GM12878 (cell line): Measurements from ENCODE around the gene CSRP3. TPM values are rescaled to one million over a fixed set of nuclear protein-coding genes. Genes with fewer than 3 reads are reported as not detected.

Experiments
- ATAC-seq: fragments of 200-7000 bp; cut with Tn5 transposase; 3 replicates; pipeline ENCODE4 v1.9.1; 2020; ENCODE audit warnings: mild to moderate bottlenecking, moderate library complexity
- BruUV-seq: library from RNA; stranded (reverse); fragments of 400-500 nt; replicated peaks from 2 replicates; lab custom pipeline; 2021; lab: Mats Ljungman, UMichigan
- CTCF ChIA-PET: fragments of 300-600 bp; sonication (Branson Sonifier 250); formaldehyde crosslinking; extraction: SDS; loops from one replicate; lab custom pipeline; 2021; ENCODE audit warnings: inconsistent platforms; lab: Yijun Ruan, JAX
- POLR2A ChIA-PET: fragments of 350-600 bp; formaldehyde crosslinking; extraction: SDS; loops from one replicate; lab custom pipeline; 2021; ENCODE audit warnings: inconsistent platforms; lab: Charles Lee
- RAD21 ChIA-PET: fragments of 300-600 bp; sonication (Branson Sonifier 250); formaldehyde crosslinking; loops from one replicate; lab custom pipeline; 2023; ENCODE audit warnings: antibody characterized with exemption; ENCODE audit not compliant: unreplicated experiment; lab: Charles Lee
- SMC1A ChIA-PET: fragments of 300-600 bp; sonication (Branson Sonifier 250); formaldehyde crosslinking; loops from one replicate; lab custom pipeline; 2023; ENCODE audit not compliant: unreplicated experiment, uncharacterized antibody; lab: Charles Lee
- DNase-seq: peaks from one replicate; pipeline ENCODE4 v3.0.0-alpha.2; 2011; ENCODE audit warnings: low read depth, low spot score
- FAIRE-seq: peaks from 3 replicates; lab custom pipeline; 2011; peaks lifted over from hg19 to GRCh38; lab: Jason Lieb, UNC
- H2AFZ ChIP-seq: 2 replicates; pipeline ENCODE4 v1.6.0; 2011; ENCODE audit warnings: low read depth, low read length, control low read depth; ENCODE audit not compliant: control insufficient read depth
- H3K27ac ChIP-seq: 2 replicates; pipeline ENCODE4 v1.5.1; 2011; ENCODE audit warnings: control low read depth; ENCODE audit not compliant: control insufficient read depth, insufficient read depth
- H3K27me3 ChIP-seq, 2 experiments: replicated peaks in 1 of 2; 2 replicates each; pipeline versions ENCODE4 v1.6.0 to v1.6.1; 2011; ENCODE audit warnings: low read length in 1 of 2; ENCODE audit not compliant: control insufficient read depth in 2 of 2, insufficient read depth in 2 of 2
- H3K36me3 ChIP-seq, 2 experiments: 2 replicates each; pipeline ENCODE4 v1.5.1; 2011; ENCODE audit warnings: low read length in 1 of 2; ENCODE audit not compliant: control insufficient read depth in 2 of 2, insufficient read depth in 2 of 2
- H3K4me1 ChIP-seq: 2 replicates; pipeline ENCODE4 v1.6.1; 2011; ENCODE audit warnings: mild to moderate bottlenecking, low read length, moderate library complexity, mixed read lengths; ENCODE audit not compliant: control insufficient read depth, insufficient read depth
- H3K4me2 ChIP-seq: 2 replicates; pipeline ENCODE4 v1.6.0; 2011; ENCODE audit warnings: control low read depth; ENCODE audit not compliant: control insufficient read depth, insufficient read depth
- H3K4me3 ChIP-seq: fragments of 200-600 bp; sonication (generic); 2 replicates; pipeline ENCODE4 v1.5.1; 2016
- H3K79me2 ChIP-seq: 2 replicates; pipeline ENCODE4 v1.6.0; 2011; ENCODE audit warnings: low read length; ENCODE audit not compliant: control insufficient read depth, insufficient read depth
- H3K9ac ChIP-seq: 2 replicates; pipeline ENCODE4 v1.8.0; 2011; ENCODE audit warnings: low read length, control low read depth, mixed read lengths; ENCODE audit not compliant: control insufficient read depth, insufficient read depth
- H3K9me3 ChIP-seq: replicated peaks from 3 replicates; pipeline ENCODE4 v1.5.1; 2011; ENCODE audit warnings: mild to moderate bottlenecking, low read length; ENCODE audit not compliant: control insufficient read depth, insufficient read depth
- H4K20me1 ChIP-seq: 2 replicates; pipeline ENCODE4 v1.6.0; 2011; ENCODE audit not compliant: control insufficient read depth, insufficient read depth
- EGR1 ChIP-seq, 2 experiments: IDR thresholded peaks; 1 replicate in 1 of 2; 2 replicates in 1 of 2; pipeline ENCODE4 v1.6.1; 2011 to 2012; ENCODE audit warnings: low read depth in 2 of 2, low read length in 2 of 2, borderline replicate concordance in 1 of 2, mild to moderate bottlenecking in 1 of 2, moderate library complexity in 1 of 2
- ESRRA ChIP-seq: IDR thresholded peaks from 2 replicates; pipeline ENCODE4 v1.6.1; 2012; ENCODE audit warnings: mild to moderate bottlenecking, low read length, improper control_type of control experiment
- HCFC1 ChIP-seq: fragments of 150-350 bp; IDR thresholded peaks from 2 replicates; pipeline ENCODE4 v1.6.1; 2014; ENCODE audit warnings: low read length
- JUND ChIP-seq: IDR thresholded peaks from 2 replicates; pipeline ENCODE4 v1.6.1; 2012; ENCODE audit warnings: low read depth, mild to moderate bottlenecking, low read length, improper control_type of control experiment, moderate library complexity
- MXI1 ChIP-seq: fragments of 150-350 bp; IDR thresholded peaks from 2 replicates; pipeline ENCODE4 v1.6.1; 2011; ENCODE audit warnings: low read depth, mild to moderate bottlenecking, inconsistent platforms, low read length, improper control_type of control experiment
- NFYB ChIP-seq: IDR thresholded peaks from 2 replicates; pipeline ENCODE4 v1.6.1; 2011; ENCODE audit warnings: low read depth, mild to moderate bottlenecking, low read length, improper control_type of control experiment, moderate library complexity; ENCODE audit not compliant: insufficient read depth
- NR2C1 ChIP-seq: fragments of 450-650 bp; IDR thresholded peaks from 2 replicates; pipeline ENCODE4 v1.6.1; 2017; ENCODE audit warnings: antibody characterized with exemption, mild to moderate bottlenecking, moderate library complexity
- NR2F1 ChIP-seq: fragments of 450-650 bp; conservative IDR thresholded peaks from 2 replicates; pipeline ENCODE4 v1.6.1; 2017; ENCODE audit warnings: mild to moderate bottlenecking
- POLR2AphosphoS2 ChIP-seq: IDR thresholded peaks from 2 replicates; pipeline ENCODE4 v1.6.1; 2011; ENCODE audit warnings: low read depth, mild to moderate bottlenecking, low read length, improper control_type of control experiment, moderate library complexity
- RBBP5 ChIP-seq: fragments of 200-600 bp; sonication (generic); conservative IDR thresholded peaks from 2 replicates; pipeline ENCODE4 v1.6.1; 2016
- RCOR1 ChIP-seq: conservative IDR thresholded peaks from 2 replicates; pipeline ENCODE4 v1.6.1; 2012; ENCODE audit warnings: low read depth, low read length, improper control_type of control experiment
- RUNX3 ChIP-seq: IDR thresholded peaks from 2 replicates; pipeline ENCODE4 v1.6.1; 2012; ENCODE audit warnings: low read length, inconsistent platforms
- TAF1 ChIP-seq: IDR thresholded peaks from 2 replicates; pipeline ENCODE4 v1.6.1; 2011; ENCODE audit warnings: mild to moderate bottlenecking, low read depth, low read length, borderline replicate concordance
- WGBS: methylation state at CpG from one replicate; pipeline ENCODE4 v1.1.6; 2016; ENCODE audit warnings: low lambda C conversion rate; ENCODE audit not compliant: insufficient replicate concordance, insufficient coverage; ENCODE audit errors: missing lambda C conversion rate; 5-methylcytosine and 5-hydroxymethylcytosine counted together
- in situ Hi-C: fragments of 300-500 bp; cut with MboI; formaldehyde crosslinking; loops from 9 replicates; pipeline ENCODE4 v1.14.3; 2018; ENCODE audit warnings: mixed read lengths
- intact Hi-C: fragments of 100-400 bp; cut with micrococcal nuclease; formaldehyde crosslinking; loops from one replicate; pipeline ENCODE4 v1.14.2; 2022; ENCODE audit not compliant: unreplicated experiment
- polyA plus RNA-seq, 11 experiments: library from polyadenylated mRNA; depleted of rRNA in 4 of 11; unstranded in 6 of 11; stranded (reverse) in 5 of 11; fragments of >200 nt; fragmentation: Nextera tagmentation in 4 of 11; fragmentation: Illumina TruSeq in 1 of 11; extraction: Ambion mirVana in 4 of 11; extraction: Trizol in 1 of 11; gene quantifications; 1 replicate in 1 of 11; 2 replicates in 10 of 11; pipeline versions ENCODE4 v1.2.1 to v1.2.3, GENCODE V29; 2011 to 2016; ENCODE audit warnings: inconsistent platforms in 2 of 11, missing spikeins in 2 of 11, low read depth in 1 of 11
- total RNA-seq, 4 experiments: library from RNA; depleted of rRNA in 3 of 4; stranded (reverse); fragments of >200 nt in 3 of 4; fragmentation: Illumina TruSeq in 1 of 4; extraction: Trizol in 1 of 4; gene quantifications; 2 replicates each; pipeline versions ENCODE4 v1.2.1 to v1.2.3, GENCODE V29; 2013 to 2021
- TF ChIP-seq, protein P1 (sequence below): fragments of 450-650 bp; IDR thresholded peaks from 2 replicates; pipeline ENCODE4 v1.6.1; 2014; ENCODE audit warnings: mild to moderate bottlenecking
- TF ChIP-seq, protein P2 (sequence below): IDR thresholded peaks from 2 replicates; pipeline ENCODE4 v1.6.1; 2012; ENCODE audit warnings: mild to moderate bottlenecking, low read depth, low read length

Gene CSRP3
- total and polyA plus RNA-seq, 10 of the 15 experiments (the other 5 are each of a cell fraction or from before 2014, with no cell fraction given): not detected

DNA sequence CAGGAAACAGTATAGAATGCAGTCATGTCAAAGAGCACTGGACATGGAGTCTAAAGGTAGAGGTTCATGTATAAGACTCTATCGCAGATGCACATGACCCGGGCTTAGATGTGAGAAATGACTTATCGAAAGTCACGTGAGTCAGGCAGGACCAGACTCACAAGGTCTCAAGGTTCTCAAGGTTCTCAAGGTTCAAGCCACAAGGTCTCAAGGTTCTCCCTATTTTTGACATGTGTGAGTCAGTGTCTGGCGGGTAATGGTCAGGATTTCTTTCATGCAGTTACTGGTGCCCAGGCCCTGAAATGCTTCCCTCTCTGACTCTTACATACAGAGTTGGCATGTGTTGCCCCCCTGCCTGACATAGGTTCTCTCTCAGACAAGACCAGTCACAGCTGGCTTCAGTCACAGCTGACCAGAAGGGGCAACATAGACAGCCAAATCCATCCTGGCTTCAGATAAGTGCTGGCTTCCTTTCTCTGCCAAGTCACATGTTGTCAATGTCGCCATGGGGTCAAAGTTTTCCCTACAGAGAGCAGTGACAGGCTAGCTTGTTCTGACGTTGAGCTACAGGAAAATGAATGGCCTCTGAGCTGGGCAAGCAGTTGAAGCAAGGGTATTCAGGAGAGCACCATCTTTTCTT lies 10.1 kb downstream of the CSRP3 start (continued):
- TF ChIP-seq, protein P1, sequence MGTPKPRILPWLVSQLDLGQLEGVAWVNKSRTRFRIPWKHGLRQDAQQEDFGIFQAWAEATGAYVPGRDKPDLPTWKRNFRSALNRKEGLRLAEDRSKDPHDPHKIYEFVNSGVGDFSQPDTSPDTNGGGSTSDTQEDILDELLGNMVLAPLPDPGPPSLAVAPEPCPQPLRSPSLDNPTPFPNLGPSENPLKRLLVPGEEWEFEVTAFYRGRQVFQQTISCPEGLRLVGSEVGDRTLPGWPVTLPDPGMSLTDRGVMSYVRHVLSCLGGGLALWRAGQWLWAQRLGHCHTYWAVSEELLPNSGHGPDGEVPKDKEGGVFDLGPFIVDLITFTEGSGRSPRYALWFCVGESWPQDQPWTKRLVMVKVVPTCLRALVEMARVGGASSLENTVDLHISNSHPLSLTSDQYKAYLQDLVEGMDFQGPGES: no peak
- TF ChIP-seq NR2C1 (no peak), RBBP5 (no peak), POLR2AphosphoS2 (no peak), RCOR1 (no peak)

DNA sequence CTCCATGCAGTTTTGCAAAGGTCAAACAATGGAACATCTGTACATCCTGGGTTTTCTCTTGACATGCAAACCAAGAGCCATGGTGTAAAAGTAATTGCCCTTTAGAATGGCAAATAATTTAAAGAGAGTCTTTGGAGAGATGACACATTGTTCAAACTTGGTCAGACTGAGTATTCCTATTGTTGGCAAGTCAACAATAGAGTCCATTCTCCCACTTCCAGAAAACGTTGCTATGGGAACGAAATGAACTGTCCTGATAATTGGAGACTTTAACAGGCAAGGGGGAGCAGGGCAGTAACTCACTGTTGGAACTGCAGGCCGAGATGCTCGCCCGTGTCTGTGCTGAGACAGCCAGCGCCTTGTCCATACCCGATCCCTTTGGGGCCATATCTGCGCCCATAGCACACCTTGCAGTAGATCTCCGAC lies 13.9 kb downstream of the CSRP3 start:
- ChIA-PET POLR2A (no interaction called here), RAD21 (no interaction called here), CTCF (no interaction called here), SMC1A (no interaction called here)
- ATAC-seq (no peak), DNase-seq (no peak), FAIRE-seq (no peak)
- no peak overlapping the region for H3K27ac ChIP-seq
- no peak overlapping the region for H3K9ac ChIP-seq
- no peak overlapping the region for H3K4me3 ChIP-seq
- BruUV-seq: no TSS peak
- H3K4me2 ChIP-seq: no peak overlapping the region
- intact Hi-C loops: no loop called here
- no peaks in the 10 kb centered on the region for H3K4me1 ChIP-seq
- in situ Hi-C loops: no loop called here
- H2AFZ ChIP-seq: no peak overlapping the region
- WGBS: 85% methylated on average over 9 of the region's 9 CpGs
- no peaks in the 10 kb centered on the region; a peak in 1 of 4 replicates for H3K36me3 ChIP-seq
- H3K27me3 ChIP-seq: no peaks in the 10 kb centered on the region
- no peaks in the 10 kb centered on the region for H3K9me3 ChIP-seq
- H4K20me1 ChIP-seq: no peaks in the 10 kb centered on the region
- H3K79me2 ChIP-seq: no peaks in the 10 kb centered on the region
- TF ChIP-seq EGR1 (IDR thresholded peaks at IDR 0.05; ENCODE audit: borderline replicate concordance in 1 of 2, low read depth in 2 of 2, low read length in 2 of 2) (no peak), JUND (no peak), NR2F1 (no peak), HCFC1 (no peak), TAF1 (no peak), ESRRA (no peak), NFYB (no peak), RUNX3 (no peak), MXI1 (no peak)
- TF ChIP-seq, protein P2, sequence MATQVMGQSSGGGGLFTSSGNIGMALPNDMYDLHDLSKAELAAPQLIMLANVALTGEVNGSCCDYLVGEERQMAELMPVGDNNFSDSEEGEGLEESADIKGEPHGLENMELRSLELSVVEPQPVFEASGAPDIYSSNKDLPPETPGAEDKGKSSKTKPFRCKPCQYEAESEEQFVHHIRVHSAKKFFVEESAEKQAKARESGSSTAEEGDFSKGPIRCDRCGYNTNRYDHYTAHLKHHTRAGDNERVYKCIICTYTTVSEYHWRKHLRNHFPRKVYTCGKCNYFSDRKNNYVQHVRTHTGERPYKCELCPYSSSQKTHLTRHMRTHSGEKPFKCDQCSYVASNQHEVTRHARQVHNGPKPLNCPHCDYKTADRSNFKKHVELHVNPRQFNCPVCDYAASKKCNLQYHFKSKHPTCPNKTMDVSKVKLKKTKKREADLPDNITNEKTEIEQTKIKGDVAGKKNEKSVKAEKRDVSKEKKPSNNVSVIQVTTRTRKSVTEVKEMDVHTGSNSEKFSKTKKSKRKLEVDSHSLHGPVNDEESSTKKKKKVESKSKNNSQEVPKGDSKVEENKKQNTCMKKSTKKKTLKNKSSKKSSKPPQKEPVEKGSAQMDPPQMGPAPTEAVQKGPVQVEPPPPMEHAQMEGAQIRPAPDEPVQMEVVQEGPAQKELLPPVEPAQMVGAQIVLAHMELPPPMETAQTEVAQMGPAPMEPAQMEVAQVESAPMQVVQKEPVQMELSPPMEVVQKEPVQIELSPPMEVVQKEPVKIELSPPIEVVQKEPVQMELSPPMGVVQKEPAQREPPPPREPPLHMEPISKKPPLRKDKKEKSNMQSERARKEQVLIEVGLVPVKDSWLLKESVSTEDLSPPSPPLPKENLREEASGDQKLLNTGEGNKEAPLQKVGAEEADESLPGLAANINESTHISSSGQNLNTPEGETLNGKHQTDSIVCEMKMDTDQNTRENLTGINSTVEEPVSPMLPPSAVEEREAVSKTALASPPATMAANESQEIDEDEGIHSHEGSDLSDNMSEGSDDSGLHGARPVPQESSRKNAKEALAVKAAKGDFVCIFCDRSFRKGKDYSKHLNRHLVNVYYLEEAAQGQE: no peak
